B cell (primary cell): Measurements from ENCODE around the gene EFNA5. TPM values are rescaled to one million over a fixed set of nuclear protein-coding genes. Genes with fewer than 3 reads are reported as not detected.
"Not testable (repeated sequence)": the region's sequence is repeated elsewhere in the genome, so short reads cannot be mapped to it uniquely, and the experiment has no call there.

ENCODE experiments used
- ATAC-seq: fragments of 200-7000 bp; cut with Tn5 transposase; one replicate; pipeline ENCODE4 v1.10.0; 2021; ENCODE audit warnings: low read depth, mild to moderate bottlenecking, moderate number of reproducible peaks, moderate library complexity
- CTCF ChIA-PET: fragments of 350-600 bp; sonication (Branson Sonifier 250); formaldehyde crosslinking; loops from one replicate; lab custom pipeline; 2021; ENCODE audit warnings: antibody characterized with exemption, inconsistent platforms; lab: Charles Lee
- POLR2A ChIA-PET: fragments of 350-600 bp; sonication (Branson Sonifier 250); formaldehyde crosslinking; loops from one replicate; lab custom pipeline; 2021; ENCODE audit warnings: antibody characterized with exemption; lab: Charles Lee
- DNase-seq: peaks from one replicate; pipeline ENCODE4 v3.0.0; 2013
- H2AFZ ChIP-seq: 2 replicates; pipeline ENCODE4 v1.6.1; 2012; ENCODE audit warnings: mild to moderate bottlenecking, low read depth, low read length; ENCODE audit not compliant: insufficient read depth, poor library complexity, severe bottlenecking
- H3K27ac ChIP-seq, 2 donors: 1 replicate in 1 of 2; 2 replicates in 1 of 2; pipeline ENCODE4 v1.5.1; 2012 to 2013; ENCODE audit warnings: low read length in 2 of 2, mild to moderate bottlenecking in 2 of 2, moderate library complexity in 1 of 2
- H3K27me3 ChIP-seq, 4 experiments: fragments of 200-600 bp in 1 of 4; sonication (generic) in 1 of 4; replicated peaks in 1 of 4; 1 replicate in 2 of 4; 2 replicates in 2 of 4; pipeline versions ENCODE4 v1.6.1 to v1.7.0; 2013 to 2016; ENCODE audit warnings: low read length in 3 of 4, mild to moderate bottlenecking in 2 of 4, mixed read lengths in 1 of 4, moderate library complexity in 1 of 4; ENCODE audit not compliant: insufficient read depth in 4 of 4, control insufficient read depth in 3 of 4; ENCODE audit errors: control extremely low read depth in 1 of 4
- H3K36me3 ChIP-seq, 2 experiments: replicated peaks in 1 of 2; 1 replicate in 1 of 2; 2 replicates in 1 of 2; pipeline versions ENCODE4 v1.6.1 to v1.7.1; 2013; ENCODE audit warnings: low read length in 1 of 2; ENCODE audit not compliant: insufficient read depth in 2 of 2, control insufficient read depth in 1 of 2; ENCODE audit errors: control extremely low read depth in 1 of 2, extremely low read depth in 1 of 2
- H3K4me1 ChIP-seq, 2 donors: fragments of 200-600 bp in 1 of 2; sonication (generic) in 1 of 2; 1 replicate in 1 of 2; 2 replicates in 1 of 2; pipeline versions ENCODE4 v1.5.1 to v1.6.1; 2013 to 2017; ENCODE audit warnings: low read length in 2 of 2; ENCODE audit not compliant: control insufficient read depth in 2 of 2, insufficient read depth in 2 of 2
- H3K4me2 ChIP-seq: replicated peaks from 2 replicates; pipeline ENCODE3; 2012; ENCODE audit warnings: mild to moderate bottlenecking, low read depth, low read length; ENCODE audit not compliant: poor library complexity, severe bottlenecking
- H3K4me3 ChIP-seq, 5 experiments: fragments of 200-600 bp in 1 of 5; sonication (generic) in 1 of 5; 1 replicate in 3 of 5; 2 replicates in 2 of 5; pipeline versions ENCODE4 v1.5.1 to v1.7.0; 2011 to 2016; ENCODE audit warnings: low read length in 4 of 5, mild to moderate bottlenecking in 4 of 5, low read depth in 2 of 5, control low read depth in 1 of 5, moderate library complexity in 1 of 5; ENCODE audit not compliant: insufficient read depth in 1 of 5; ENCODE audit errors: control extremely low read depth in 1 of 5, extremely low read depth in 1 of 5
- H3K79me2 ChIP-seq: fragments of 200-600 bp; sonication (generic); one replicate; pipeline ENCODE4 v1.6.0; 2016; ENCODE audit warnings: low read length; ENCODE audit not compliant: control insufficient read depth, insufficient read depth
- H3K9ac ChIP-seq: fragments of 200-600 bp; sonication (generic); 2 replicates; pipeline ENCODE4 v1.6.1; 2017; ENCODE audit warnings: mild to moderate bottlenecking, low read length, moderate library complexity
- H3K9me3 ChIP-seq, 3 donors: one replicate each; pipeline versions ENCODE4 v1.6.1 to v1.7.1; 2013; ENCODE audit warnings: low read length in 2 of 3; ENCODE audit not compliant: control insufficient read depth in 2 of 3, insufficient read depth in 1 of 3; ENCODE audit errors: control extremely low read depth in 1 of 3
- H4K20me1 ChIP-seq: 2 replicates; pipeline ENCODE4 v1.6.0; 2012; ENCODE audit warnings: mild to moderate bottlenecking, low read length; ENCODE audit not compliant: insufficient read depth, control insufficient read depth, poor library complexity, severe bottlenecking
- H3K27ac Mint-ChIP-seq: one replicate; pipeline ENCODE4 v1.8.0; 2021; ENCODE audit warnings: mixed read lengths
- H3K27me3 Mint-ChIP-seq: one replicate; pipeline ENCODE4 v1.8.0; 2021; ENCODE audit warnings: mixed read lengths
- H3K4me1 Mint-ChIP-seq: one replicate; pipeline ENCODE4 v1.8.0; 2021; ENCODE audit warnings: mixed read lengths
- H3K4me3 Mint-ChIP-seq: one replicate; pipeline ENCODE4 v1.8.0; 2021; ENCODE audit warnings: mixed read lengths
- H3K9me3 Mint-ChIP-seq: one replicate; pipeline ENCODE4 v1.8.0; 2022; ENCODE audit warnings: mixed read lengths; ENCODE audit not compliant: insufficient read depth
- EZH2 ChIP-seq: IDR thresholded peaks from 2 replicates; pipeline ENCODE4 v1.6.1; 2012; ENCODE audit warnings: borderline replicate concordance, low read depth, mild to moderate bottlenecking, moderate library complexity, low read length; ENCODE audit not compliant: insufficient read depth, poor library complexity, severe bottlenecking
- WGBS: methylation state at CpG from one replicate; pipeline ENCODE4 v1.1.5; 2013; ENCODE audit warnings: missing lambda C conversion rate; ENCODE audit not compliant: insufficient coverage; 5-methylcytosine and 5-hydroxymethylcytosine counted together
- intact Hi-C: fragments of 100-400 bp; cut with micrococcal nuclease; formaldehyde crosslinking; loops from one replicate; pipeline ENCODE4 v1.10.0; 2022
- polyA plus RNA-seq: library from polyadenylated mRNA; depleted of rRNA; stranded (reverse); fragments of >200 nt; gene quantifications from 2 replicates; pipeline ENCODE4 v1.2.3, GENCODE V29; 2012
- total RNA-seq, 2 donors: library from RNA; stranded (reverse); fragments of 120-200 nt in 1 of 2; gene quantifications; 1 replicate in 1 of 2; 2 replicates in 1 of 2; pipeline versions ENCODE4 v1.2.3 to v1.2.4, GENCODE V29; 2013 to 2022
- TF ChIP-seq, protein P1 (sequence below): fragments of 200-600 bp; IDR thresholded peaks from one replicate; pipeline ENCODE4 v1.8.0; 2022; ENCODE audit warnings: antibody characterized with exemption, mild to moderate bottlenecking

Gene EFNA5
- total and polyA plus RNA-seq, 2 donors (not counting 1 experiment from before 2014, with no cell fraction given): not detected

DNA sequence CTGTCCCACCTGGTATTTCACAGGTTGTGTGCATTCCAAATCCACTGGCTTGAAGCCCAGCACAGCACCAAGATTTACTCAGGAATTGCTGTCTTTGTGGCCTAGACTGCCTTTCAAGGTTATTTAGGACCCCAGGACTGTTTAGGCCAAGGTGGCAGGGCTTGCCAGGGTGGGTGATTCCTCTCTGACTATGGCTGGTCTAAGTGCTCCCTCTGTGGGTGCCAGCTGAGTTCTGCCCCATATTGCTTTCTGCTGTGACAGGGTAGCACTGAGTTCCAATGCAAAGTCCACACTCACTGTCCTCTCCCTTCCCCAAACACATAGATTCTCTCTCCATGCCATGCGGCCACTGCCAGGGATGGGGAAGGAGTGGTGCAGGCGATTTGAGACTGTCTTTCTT, 318.2 kb downstream of the EFNA5 start:
- peaks cover 0 to 3% (median 0%) of the 10 kb centered on the region in 4 experiments for H3K27me3 ChIP-seq
- Mint-ChIP-seq H3K27me3 (peaks cover 14% of the 10 kb centered on the region), H3K9me3 (no peaks in the 10 kb centered on the region), H3K27ac (no peak overlapping the region), H3K4me3 (no peak overlapping the region), H3K4me1 (no peaks in the 10 kb centered on the region)
- peaks cover 0 to 7% (median 0%) of the 10 kb centered on the region in 3 donors for H3K9me3 ChIP-seq
- no peak for ATAC-seq
- H4K20me1 ChIP-seq: no peaks in the 10 kb centered on the region
- DNase-seq: no peak
- no peak overlapping the region for H3K27ac ChIP-seq
- no peak overlapping the region for H3K4me3 ChIP-seq
- H3K4me1 ChIP-seq: no peaks in the 10 kb centered on the region
- no peak overlapping the region for H3K4me2 ChIP-seq
- TF ChIP-seq, protein P1, sequence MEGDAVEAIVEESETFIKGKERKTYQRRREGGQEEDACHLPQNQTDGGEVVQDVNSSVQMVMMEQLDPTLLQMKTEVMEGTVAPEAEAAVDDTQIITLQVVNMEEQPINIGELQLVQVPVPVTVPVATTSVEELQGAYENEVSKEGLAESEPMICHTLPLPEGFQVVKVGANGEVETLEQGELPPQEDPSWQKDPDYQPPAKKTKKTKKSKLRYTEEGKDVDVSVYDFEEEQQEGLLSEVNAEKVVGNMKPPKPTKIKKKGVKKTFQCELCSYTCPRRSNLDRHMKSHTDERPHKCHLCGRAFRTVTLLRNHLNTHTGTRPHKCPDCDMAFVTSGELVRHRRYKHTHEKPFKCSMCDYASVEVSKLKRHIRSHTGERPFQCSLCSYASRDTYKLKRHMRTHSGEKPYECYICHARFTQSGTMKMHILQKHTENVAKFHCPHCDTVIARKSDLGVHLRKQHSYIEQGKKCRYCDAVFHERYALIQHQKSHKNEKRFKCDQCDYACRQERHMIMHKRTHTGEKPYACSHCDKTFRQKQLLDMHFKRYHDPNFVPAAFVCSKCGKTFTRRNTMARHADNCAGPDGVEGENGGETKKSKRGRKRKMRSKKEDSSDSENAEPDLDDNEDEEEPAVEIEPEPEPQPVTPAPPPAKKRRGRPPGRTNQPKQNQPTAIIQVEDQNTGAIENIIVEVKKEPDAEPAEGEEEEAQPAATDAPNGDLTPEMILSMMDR: no peak
- TF ChIP-seq EZH2: no peak
- POLR2A ChIA-PET: no interaction called here
- 80% methylated on average over 1 of the region's 2 CpGs for WGBS
- H3K79me2 ChIP-seq: no peaks in the 10 kb centered on the region
- no peaks in the 10 kb centered on the region for H3K36me3 ChIP-seq
- no peak overlapping the region for H2AFZ ChIP-seq
- CTCF ChIA-PET: no interaction called here
- H3K9ac ChIP-seq: no peak overlapping the region
- intact Hi-C loops: no loop called here

DNA sequence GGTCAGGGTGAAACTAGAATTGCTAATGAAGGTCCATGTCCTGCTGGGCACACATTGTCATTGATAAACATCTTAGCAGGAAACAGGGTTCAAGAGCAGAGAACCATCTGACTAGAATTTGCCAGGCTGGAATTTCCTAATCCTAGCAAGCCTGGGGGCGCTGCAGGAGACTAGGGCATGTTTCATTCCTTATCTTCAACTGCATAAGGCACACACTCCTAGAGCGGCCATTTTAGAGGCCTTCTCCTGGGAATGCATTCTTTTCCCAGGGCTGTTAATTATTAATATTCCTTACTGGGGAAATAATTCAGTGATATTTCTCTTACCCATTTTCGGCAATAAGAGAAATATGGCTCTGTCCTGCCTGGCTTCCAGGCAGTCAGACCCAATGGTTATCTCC, 324.2 kb downstream of the EFNA5 start:
- H3K4me1 ChIP-seq, H3K4me1 Mint-ChIP-seq, H3K79me2 ChIP-seq, H3K27me3 ChIP-seq, H3K27ac ChIP-seq, H3K9me3 Mint-ChIP-seq, H3K27me3 Mint-ChIP-seq, H3K4me3 Mint-ChIP-seq, CTCF ChIA-PET, POLR2A ChIA-PET, H3K27ac Mint-ChIP-seq, H4K20me1 ChIP-seq, H3K4me3 ChIP-seq, DNase-seq, H3K4me2 ChIP-seq, H3K9me3 ChIP-seq, H3K9ac ChIP-seq, intact Hi-C loops, H3K36me3 ChIP-seq, ATAC-seq, H2AFZ ChIP-seq: not testable (repeated sequence)
- 83% methylated on average over 1 of the region's 3 CpGs for WGBS
